SK-N-SH (cell line): ENCODE data around the gene FERMT2. TPM values are rescaled to one million over a fixed set of nuclear protein-coding genes. Genes with fewer than 3 reads are reported as not detected.
A peak's percentile ranks its signal among the peaks of the same experiment; 100 is the strongest.

Experiments used
- CTCF ChIA-PET: fragments of 300-600, 350-600 bp; formaldehyde crosslinking; extraction: SDS; loops from one replicate; lab custom pipeline; 2021; lab: Yijun Ruan, JAX
- POLR2A ChIA-PET: fragments of 350-600 bp; sonication (Branson Sonifier 250); formaldehyde crosslinking; extraction: SDS; loops from one replicate; lab custom pipeline; 2020; ENCODE audit warnings: antibody characterized with exemption, inconsistent platforms; lab: Yijun Ruan, JAX
- DNase-seq: peaks from one replicate; pipeline ENCODE4 v3.0.0; 2012
- H2AFZ ChIP-seq: fragments of 200-600 bp; sonication (generic); 2 replicates; pipeline ENCODE4 v1.8.1; 2016; ENCODE audit warnings: antibody characterized with exemption, mild to moderate bottlenecking, low read depth
- H3F3A ChIP-seq: fragments of 200-600 bp; sonication (generic); replicated peaks from 2 replicates; pipeline ENCODE3; 2016; ENCODE audit warnings: antibody characterized with exemption, mild to moderate bottlenecking; ENCODE audit not compliant: insufficient read depth
- H3K27ac ChIP-seq, 2 experiments: fragments of 200-500 bp in 1 of 2; fragments of 200-600 bp in 1 of 2; sonication (Bioruptor generic) in 1 of 2; sonication (generic), shearing (Covaris generic) in 1 of 2; 2 replicates each; pipeline versions ENCODE4 v1.5.1 to v1.6.1; 2014 to 2016; ENCODE audit warnings: low read depth in 2 of 2, inconsistent platforms in 1 of 2, low read length in 1 of 2, mild to moderate bottlenecking in 1 of 2, mixed read lengths in 1 of 2
- H3K27me3 ChIP-seq: fragments of 200-600 bp; sonication (generic), shearing (Covaris generic); 2 replicates; pipeline ENCODE4 v1.6.1; 2016; ENCODE audit warnings: mixed run types; ENCODE audit not compliant: insufficient read depth
- H3K36me3 ChIP-seq, 2 experiments: fragments of 200-500 bp in 1 of 2; fragments of 200-600 bp in 1 of 2; sonication (Bioruptor generic) in 1 of 2; sonication (generic) in 1 of 2; replicated peaks in 1 of 2; 2 replicates each; pipeline versions ENCODE3 to v1.5.1; 2014 to 2016; ENCODE audit warnings: low read length in 1 of 2, mild to moderate bottlenecking in 1 of 2; ENCODE audit not compliant: insufficient read depth in 2 of 2, control insufficient read depth in 1 of 2
- H3K4me1 ChIP-seq, 2 experiments: fragments of 200-500 bp in 1 of 2; fragments of 200-600 bp in 1 of 2; sonication (Bioruptor generic) in 1 of 2; sonication (generic), shearing (Covaris generic) in 1 of 2; 2 replicates each; pipeline versions ENCODE4 v1.5.1 to v1.6.1; 2014 to 2016; ENCODE audit warnings: low read depth in 1 of 2, low read length in 1 of 2, mixed run types in 1 of 2; ENCODE audit not compliant: insufficient read depth in 2 of 2, control insufficient read depth in 1 of 2
- H3K4me2 ChIP-seq: fragments of 200-600 bp; sonication (generic), shearing (Covaris generic); 2 replicates; pipeline ENCODE4 v1.6.1; 2017; ENCODE audit warnings: mixed run types
- H3K4me3 ChIP-seq, 2 experiments: fragments of 200-500 bp in 1 of 2; fragments of 200-600 bp in 1 of 2; sonication (Bioruptor generic) in 1 of 2; sonication (generic), shearing (Covaris generic) in 1 of 2; 2 replicates each; pipeline versions ENCODE4 v1.5.1 to v1.8.1; 2014 to 2016; ENCODE audit warnings: low read depth in 2 of 2, inconsistent platforms in 1 of 2, low read length in 1 of 2, mild to moderate bottlenecking in 1 of 2, mixed read lengths in 1 of 2, moderate library complexity in 1 of 2
- H3K79me2 ChIP-seq: fragments of 200-600 bp; sonication (generic); 2 replicates; pipeline ENCODE4 v1.8.1; 2017; ENCODE audit warnings: mild to moderate bottlenecking; ENCODE audit not compliant: insufficient read depth
- H3K9ac ChIP-seq: fragments of 200-600 bp; sonication (generic); 2 replicates; pipeline ENCODE4 v1.6.1; 2017; ENCODE audit warnings: mixed run types
- H3K9me2 ChIP-seq: fragments of 200-600 bp; sonication (generic); 2 replicates; pipeline ENCODE4 v1.6.1; 2017; ENCODE audit warnings: mixed run types
- H3K9me3 ChIP-seq: fragments of 200-600 bp; sonication (generic); 2 replicates; pipeline ENCODE4 v1.6.1; 2017; ENCODE audit warnings: mixed run types, mild to moderate bottlenecking, moderate library complexity
- H4K20me1 ChIP-seq: fragments of 200-600 bp; sonication (generic); 2 replicates; pipeline ENCODE4 v1.6.1; 2017; ENCODE audit warnings: mild to moderate bottlenecking, mixed run types; ENCODE audit not compliant: insufficient read depth
- ELF1 ChIP-seq: IDR thresholded peaks from 2 replicates; pipeline ENCODE4 v1.4.0; 2012
- EP300 ChIP-seq, 2 experiments: IDR thresholded peaks; 2 replicates each; pipeline versions ENCODE4 v1.4.0 to v1.6.1; 2012; ENCODE audit warnings: borderline replicate concordance in 1 of 2, low read depth in 1 of 2, low read length in 1 of 2
- EZH2phosphoT487 ChIP-seq: fragments of 200-600 bp; sonication (generic); IDR thresholded peaks from 2 replicates; pipeline ENCODE4 v1.6.1; 2017; ENCODE audit warnings: low read depth, mixed run types, mild to moderate bottlenecking, antibody characterized with exemption, moderate library complexity, borderline replicate concordance
- FOSL2 ChIP-seq: IDR thresholded peaks from 2 replicates; pipeline ENCODE4 v1.4.0; 2012; ENCODE audit warnings: low read depth, mild to moderate bottlenecking, moderate library complexity, borderline replicate concordance
- FOXJ3 ChIP-seq: sonication (generic); formaldehyde crosslinking; IDR thresholded peaks from 2 replicates; pipeline ENCODE4 v1.5.1; 2020; ENCODE audit warnings: mild to moderate bottlenecking, missing genetic modification reagents
- FOXM1 ChIP-seq: IDR thresholded peaks from 2 replicates; pipeline ENCODE4 v1.4.0; 2012; ENCODE audit warnings: low read depth, mild to moderate bottlenecking
- GATA2 ChIP-seq: sonication (generic); formaldehyde crosslinking; IDR thresholded peaks from 2 replicates; pipeline ENCODE4 v1.5.0; 2020; ENCODE audit warnings: mild to moderate bottlenecking, missing genetic modification reagents
- JUND ChIP-seq: IDR thresholded peaks from 2 replicates; pipeline ENCODE4 v1.4.0; 2012
- MXI1 ChIP-seq: IDR thresholded peaks from 2 replicates; pipeline ENCODE4 v1.6.1; 2012; ENCODE audit warnings: mild to moderate bottlenecking, low read depth, low read length, improper control_type of control experiment
- NFIC ChIP-seq: IDR thresholded peaks from 2 replicates; pipeline ENCODE4 v1.4.0; 2012; ENCODE audit warnings: borderline replicate concordance
- NRF1 ChIP-seq: IDR thresholded peaks from 2 replicates; pipeline ENCODE4 v1.6.1; 2012; ENCODE audit warnings: low read depth, mild to moderate bottlenecking, low read length
- PBX3 ChIP-seq: IDR thresholded peaks from 2 replicates; pipeline ENCODE4; 2012
- POLR2AphosphoS5 ChIP-seq: IDR thresholded peaks from 2 replicates; pipeline ENCODE4 v1.6.1; 2012; ENCODE audit warnings: low read depth, low read length
- RAD21 ChIP-seq: IDR thresholded peaks from 2 replicates; pipeline ENCODE4 v1.6.1; 2012; ENCODE audit warnings: mild to moderate bottlenecking, low read length
- RCOR1 ChIP-seq: fragments of 150-350 bp; IDR thresholded peaks from 2 replicates; pipeline ENCODE4 v1.6.1; 2017; ENCODE audit warnings: antibody characterized with exemption, low read length
- RFX5 ChIP-seq: IDR thresholded peaks from 2 replicates; pipeline ENCODE4 v1.6.1; 2012; ENCODE audit warnings: mild to moderate bottlenecking, improper control_type of control experiment, low read length
- SIN3A ChIP-seq: IDR thresholded peaks from 2 replicates; pipeline ENCODE4 v1.6.1; 2012; ENCODE audit warnings: low read depth, mild to moderate bottlenecking, low read length, moderate library complexity, borderline replicate concordance
- SMC3 ChIP-seq: IDR thresholded peaks from 2 replicates; pipeline ENCODE4 v1.6.1; 2012; ENCODE audit warnings: low read depth, low read length, improper control_type of control experiment
- TAF1 ChIP-seq: IDR thresholded peaks from 2 replicates; pipeline ENCODE4 v1.6.1; 2012; ENCODE audit warnings: low read depth, mild to moderate bottlenecking, low read length, moderate library complexity, borderline replicate concordance
- TCF12 ChIP-seq: IDR thresholded peaks from 2 replicates; pipeline ENCODE4 v1.4.0; 2012
- TEAD4 ChIP-seq: IDR thresholded peaks from 2 replicates; pipeline ENCODE4 v1.4.0; 2012; ENCODE audit warnings: mild to moderate bottlenecking, borderline replicate concordance; ENCODE audit not compliant: insufficient read depth
- WGBS: methylation state at CpG from one replicate; pipeline ENCODE4 v1.1.6; 2017; ENCODE audit warnings: low lambda C conversion rate; 5-methylcytosine and 5-hydroxymethylcytosine counted together
- polyA plus RNA-seq, 3 experiments: library from polyadenylated mRNA; depleted of rRNA; stranded (reverse); fragments of >200 nt; gene quantifications; 2 replicates each; pipeline ENCODE4 v1.2.3, GENCODE V29; 2012
- TF ChIP-seq, protein P1 (sequence below): fragments of 200-600 bp; sonication (generic); IDR thresholded peaks from 2 replicates; pipeline ENCODE4 v1.6.1; 2017; ENCODE audit warnings: antibody characterized with exemption, mild to moderate bottlenecking, moderate library complexity
- TF ChIP-seq, protein P2 (sequence below): IDR thresholded peaks from 2 replicates; pipeline ENCODE4 v1.4.0; 2012; ENCODE audit warnings: low read depth, borderline replicate concordance

The FERMT2 gene
- polyA plus RNA-seq, 1 of the 3 experiments (the other 2 are of a cell fraction) = 40.1 TPM

DNA sequence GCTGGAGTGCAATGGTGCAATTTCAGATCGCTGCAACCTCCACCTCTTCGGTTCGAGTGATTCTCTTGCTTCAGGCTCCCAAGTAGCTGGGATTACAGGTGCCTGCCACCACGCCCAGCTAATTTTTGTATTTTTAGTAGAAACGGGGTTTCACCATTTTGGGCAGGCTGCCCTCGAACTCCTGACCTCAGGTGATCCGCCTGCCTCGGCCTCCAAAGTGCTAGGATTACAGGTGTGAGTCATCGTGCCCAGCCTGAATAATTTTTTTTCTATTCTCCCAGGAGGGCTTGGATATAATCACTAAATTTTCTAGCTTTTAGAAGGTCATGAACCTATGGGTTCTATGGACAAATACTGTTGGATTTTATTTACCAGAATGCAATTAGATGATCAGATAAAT is 114.8 kb downstream of the FERMT2 start:
- no peak overlapping the region for H2AFZ ChIP-seq
- CTCF ChIA-PET = no interaction called here
- no peak for DNase-seq
- no peaks in the 10 kb centered on the region for H4K20me1 ChIP-seq
- H3K9ac ChIP-seq = peak overlapping the region; percentile 65; the same call in 1 of the 2 replicates
- POLR2A ChIA-PET = no interaction called here
- peak overlapping the region; percentile 66; the same call in 1 of the 2 replicates for H3K4me2 ChIP-seq
- peak overlapping the region in 1 of 2 experiments; percentile 95; a peak in 2 of 4 replicates for H3K27ac ChIP-seq
- H3K9me3 ChIP-seq = no peaks in the 10 kb centered on the region
- no peaks in the 10 kb centered on the region for H3K27me3 ChIP-seq
- H3F3A ChIP-seq = peaks cover 40% of the 10 kb centered on the region
- 63% methylated on average over 9 of the region's 9 CpGs for WGBS
- TF ChIP-seq RFX5 = no peak
- TF ChIP-seq, protein P1, sequence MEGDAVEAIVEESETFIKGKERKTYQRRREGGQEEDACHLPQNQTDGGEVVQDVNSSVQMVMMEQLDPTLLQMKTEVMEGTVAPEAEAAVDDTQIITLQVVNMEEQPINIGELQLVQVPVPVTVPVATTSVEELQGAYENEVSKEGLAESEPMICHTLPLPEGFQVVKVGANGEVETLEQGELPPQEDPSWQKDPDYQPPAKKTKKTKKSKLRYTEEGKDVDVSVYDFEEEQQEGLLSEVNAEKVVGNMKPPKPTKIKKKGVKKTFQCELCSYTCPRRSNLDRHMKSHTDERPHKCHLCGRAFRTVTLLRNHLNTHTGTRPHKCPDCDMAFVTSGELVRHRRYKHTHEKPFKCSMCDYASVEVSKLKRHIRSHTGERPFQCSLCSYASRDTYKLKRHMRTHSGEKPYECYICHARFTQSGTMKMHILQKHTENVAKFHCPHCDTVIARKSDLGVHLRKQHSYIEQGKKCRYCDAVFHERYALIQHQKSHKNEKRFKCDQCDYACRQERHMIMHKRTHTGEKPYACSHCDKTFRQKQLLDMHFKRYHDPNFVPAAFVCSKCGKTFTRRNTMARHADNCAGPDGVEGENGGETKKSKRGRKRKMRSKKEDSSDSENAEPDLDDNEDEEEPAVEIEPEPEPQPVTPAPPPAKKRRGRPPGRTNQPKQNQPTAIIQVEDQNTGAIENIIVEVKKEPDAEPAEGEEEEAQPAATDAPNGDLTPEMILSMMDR = no peak
- no peak for TF ChIP-seq SMC3
- no peak for TF ChIP-seq FOXJ3 (CRISPR knock-in tag)
- TF ChIP-seq TAF1 = no peak
- TF ChIP-seq RCOR1 = no peak
- no peak for TF ChIP-seq POLR2AphosphoS5
- TF ChIP-seq ELF1 = no peak
- TF ChIP-seq JUND = 0 out of 2 replicates have a peak, but pooled peaks have one; percentile 17
- peak; percentile 45; the same call in 1 of the 2 replicates for TF ChIP-seq FOSL2
- TF ChIP-seq EZH2phosphoT487 = no peak
- TF ChIP-seq FOXM1 = no peak
- no peak for TF ChIP-seq TEAD4
- no peaks in the 10 kb centered on the region for H3K9me2 ChIP-seq
- H3K79me2 ChIP-seq = no peaks in the 10 kb centered on the region
- H3K4me3 ChIP-seq = no peak overlapping the region
- no peaks in the 10 kb centered on the region for H3K36me3 ChIP-seq
- peaks cover 27 to 51% of the 10 kb centered on the region in 2 experiments for H3K4me1 ChIP-seq

DNA sequence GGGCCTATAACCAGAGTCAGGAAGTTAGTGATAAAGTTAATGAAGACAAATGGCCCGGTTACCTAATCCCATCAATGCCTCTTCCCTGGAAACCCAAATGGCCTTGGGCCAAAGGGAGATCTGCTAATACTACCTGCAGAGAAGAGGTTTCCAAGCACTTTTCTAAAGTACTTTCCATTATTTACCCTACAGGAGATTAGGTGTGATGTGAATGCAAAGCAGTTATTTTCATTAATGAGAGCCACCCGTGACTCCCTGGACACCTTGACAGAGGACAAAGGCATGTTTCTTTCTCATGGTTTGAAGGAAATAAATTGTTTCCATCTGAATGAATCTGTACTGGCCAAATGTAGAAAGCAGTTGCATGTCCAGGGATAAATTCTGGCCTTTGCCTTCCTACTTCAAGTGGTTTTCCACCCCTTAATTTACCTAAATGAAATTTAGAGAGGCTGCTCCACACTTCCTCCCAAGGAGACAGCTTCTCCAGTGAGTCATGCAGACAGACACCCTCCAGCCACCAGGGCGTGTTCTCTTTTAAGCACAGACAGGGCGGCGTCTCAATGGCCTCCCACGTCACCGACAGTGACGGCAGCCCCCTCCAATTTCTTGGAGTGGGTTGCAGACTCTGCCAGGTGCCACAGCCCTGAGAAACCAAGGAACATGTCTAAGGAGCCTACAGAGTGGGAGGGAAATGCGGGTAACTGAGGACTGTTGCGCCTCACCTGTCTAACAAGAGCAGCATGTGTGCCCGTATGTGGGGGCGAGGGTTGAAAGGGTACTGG is 115.5 kb downstream of the FERMT2 start:
- H3K4me3 ChIP-seq = peak overlapping the region; percentile 15 to 47; a peak in 2 of 4 replicates
- H3K9ac ChIP-seq = peak overlapping the region; percentile 65; the same call in 1 of the 2 replicates
- no peak overlapping the region; the same call in 1 of the 2 replicates for H2AFZ ChIP-seq
- peak overlapping the region; percentile 92 to 95 for H3K27ac ChIP-seq
- H3K4me1 ChIP-seq = peaks cover 26 to 48% of the 10 kb centered on the region in 2 experiments
- H3K9me2 ChIP-seq = no peaks in the 10 kb centered on the region
- H3F3A ChIP-seq = peaks cover 36% of the 10 kb centered on the region
- ChIA-PET CTCF (interaction anchor here (0.7 to 1.9 kb wide), 6 partner anchors 13 to 471 kb away, joined by 3 to 6 read pairs (median 4); no protein-coding TSS in a partner anchor), POLR2A (no interaction called here)
- WGBS = 31% methylated on average over 12 of the region's 12 CpGs
- H3K27me3 ChIP-seq = no peaks in the 10 kb centered on the region
- no peaks in the 10 kb centered on the region for H3K9me3 ChIP-seq
- peak overlapping the region; percentile 66 for H3K4me2 ChIP-seq
- no peaks in the 10 kb centered on the region for H3K79me2 ChIP-seq
- no peaks in the 10 kb centered on the region for H4K20me1 ChIP-seq
- DNase-seq = peak; percentile 63
- H3K36me3 ChIP-seq = no peaks in the 10 kb centered on the region
- peak; percentile 55; the same call in 1 of the 2 replicates for TF ChIP-seq GATA2 (CRISPR knock-in tag)
- TF ChIP-seq EZH2phosphoT487 = no peak
- TF ChIP-seq FOXM1 = no peak
- TF ChIP-seq TCF12 = peak; percentile 59
- peak; percentile 69 for TF ChIP-seq PBX3
- TF ChIP-seq, protein P2, sequence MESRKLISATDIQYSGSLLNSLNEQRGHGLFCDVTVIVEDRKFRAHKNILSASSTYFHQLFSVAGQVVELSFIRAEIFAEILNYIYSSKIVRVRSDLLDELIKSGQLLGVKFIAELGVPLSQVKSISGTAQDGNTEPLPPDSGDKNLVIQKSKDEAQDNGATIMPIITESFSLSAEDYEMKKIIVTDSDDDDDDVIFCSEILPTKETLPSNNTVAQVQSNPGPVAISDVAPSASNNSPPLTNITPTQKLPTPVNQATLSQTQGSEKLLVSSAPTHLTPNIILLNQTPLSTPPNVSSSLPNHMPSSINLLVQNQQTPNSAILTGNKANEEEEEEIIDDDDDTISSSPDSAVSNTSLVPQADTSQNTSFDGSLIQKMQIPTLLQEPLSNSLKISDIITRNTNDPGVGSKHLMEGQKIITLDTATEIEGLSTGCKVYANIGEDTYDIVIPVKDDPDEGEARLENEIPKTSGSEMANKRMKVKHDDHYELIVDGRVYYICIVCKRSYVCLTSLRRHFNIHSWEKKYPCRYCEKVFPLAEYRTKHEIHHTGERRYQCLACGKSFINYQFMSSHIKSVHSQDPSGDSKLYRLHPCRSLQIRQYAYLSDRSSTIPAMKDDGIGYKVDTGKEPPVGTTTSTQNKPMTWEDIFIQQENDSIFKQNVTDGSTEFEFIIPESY = no peak
- no peak for TF ChIP-seq RAD21
- TF ChIP-seq POLR2AphosphoS5 = peak; percentile 37; the same call in 1 of the 2 replicates
- no peak for TF ChIP-seq NRF1
- TF ChIP-seq FOSL2 = peak; percentile 71
- no peak for TF ChIP-seq SMC3
- TF ChIP-seq RFX5 = no peak
- TF ChIP-seq NFIC = peak; percentile 51; the same call in 1 of the 2 replicates
- no peak for TF ChIP-seq MXI1
- TF ChIP-seq EP300 (IDR thresholded peaks at IDR 0.05; ENCODE audit: borderline replicate concordance in 1 of 2, low read depth in 1 of 2, low read length in 1 of 2) = peak; percentile 79 to 90; a peak in 3 of 4 replicates
- 0 out of 2 replicates have a peak, but pooled peaks have one; percentile 10 for TF ChIP-seq SIN3A
